SK-N-MC (cell line): ENCODE results near the gene HIGD2B.
"Not testable (repeated sequence)": the region's sequence is repeated elsewhere in the genome, so short reads cannot be mapped to it uniquely, and the experiment has no call there.

Experiments
- EZH2 ChIP-seq: fragments of 200-600 bp; sonication (generic); IDR thresholded peaks from one replicate; pipeline ENCODE4 v1.6.1; 2017; ENCODE audit warnings: antibody characterized with exemption
- POLR2AphosphoS5 ChIP-seq: IDR thresholded peaks from 2 replicates; pipeline ENCODE4 v1.6.1; 2012; ENCODE audit warnings: mild to moderate bottlenecking, low read depth, low read length, borderline replicate concordance

DNA sequence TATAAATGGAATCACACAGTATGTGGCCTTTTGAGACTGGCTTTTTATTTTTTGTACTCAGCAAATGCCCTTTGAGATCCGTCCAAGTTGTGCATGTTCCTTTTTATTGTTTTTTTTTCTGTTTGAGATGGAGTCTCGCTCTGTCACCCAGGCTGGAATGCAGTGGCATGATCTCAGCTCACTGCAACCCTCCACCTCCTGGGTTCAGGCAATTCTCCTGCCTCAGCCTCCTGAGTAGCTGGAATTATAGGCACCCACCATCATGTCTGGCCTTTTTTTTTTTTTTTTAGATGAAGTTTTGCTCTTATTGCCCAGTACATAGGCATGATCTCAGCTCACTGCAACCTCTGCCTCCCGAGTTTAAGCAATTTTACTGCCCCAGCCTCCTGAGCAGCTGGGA is 59.8 kb downstream of the HIGD2B start:
- not testable (repeated sequence) for TF ChIP-seq EZH2, POLR2AphosphoS5
